Measurements from ENCODE around the gene CDC42BPB. TPM values are rescaled to one million over a fixed set of nuclear protein-coding genes. Genes with fewer than 3 reads are reported as not detected.
"Not testable (repeated sequence)": the region's sequence is repeated elsewhere in the genome, so short reads cannot be mapped to it uniquely, and the experiment has no call there.

CDC42BPB gene
- total RNA-seq, 4 donors from 2014 or later: 85.3 to 174 (median 101) TPM

- intact Hi-C loops (cut with DNase I; ENCODE audit: low total_unique reads): no loop called here
- TF ChIP-seq POLR2A (IDR thresholded peaks at IDR 0.05) (no peak), CTCF (IDR thresholded peaks at IDR 0.05) (no peak)
- WGBS, 2 donors: 76 to 84% methylated on average over 5 of the region's 5 CpGs
- H3K4me3 ChIP-seq (ENCODE audit: low read depth, poor library complexity, severe bottlenecking): no peak overlapping the region
- DNase-seq (ENCODE audit: low spot score in 2 of 2): no peak
Observed at GRCh38 chr14:103050935-103051334, 6.4 kb downstream of the CDC42BPB start.

- H3K4me3 ChIP-seq (ENCODE audit: low read depth, poor library complexity, severe bottlenecking); intact Hi-C loops (cut with DNase I; ENCODE audit: low total_unique reads); DNase-seq (ENCODE audit: low spot score in 2 of 2): not testable (repeated sequence)
- WGBS, 2 donors: 93 to 97% methylated on average over 8 of the region's 8 CpGs
Observed at GRCh38 chr14:103047453-103047852, 9.9 kb downstream of the CDC42BPB start.

DNA sequence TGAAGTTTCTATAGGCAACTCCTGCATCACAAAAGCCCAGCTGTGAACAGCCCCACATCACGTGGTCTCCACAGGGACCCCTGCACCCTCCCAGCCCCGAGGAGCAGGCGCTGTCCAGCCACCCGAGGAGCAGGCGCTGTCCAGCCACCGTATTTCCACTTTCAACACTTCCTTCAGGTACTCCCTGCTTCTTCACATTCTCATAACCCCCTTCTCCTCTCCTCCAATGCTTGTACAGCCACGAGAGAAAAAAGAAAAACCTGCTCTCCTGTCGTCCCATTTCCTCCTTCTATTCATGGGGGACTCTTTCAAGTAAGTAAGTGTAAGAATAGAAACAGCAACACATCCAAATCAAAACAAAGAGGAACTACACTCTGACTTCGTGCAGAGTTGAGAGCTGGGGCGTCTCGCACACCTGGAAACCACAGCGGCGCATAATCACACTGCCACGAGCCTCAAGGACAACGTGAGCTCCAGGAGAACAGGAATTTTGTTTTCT is 11.9 kb downstream of the CDC42BPB start:
- DNase-seq (ENCODE audit: low spot score in 2 of 2): no peak
- intact Hi-C loops (cut with DNase I; ENCODE audit: low total_unique reads): no loop called here
- no peak for TF ChIP-seq POLR2A (IDR thresholded peaks at IDR 0.05)
- WGBS, 2 donors: 48 to 61% methylated on average over 15 of the region's 15 CpGs
- no peak overlapping the region for H3K4me3 ChIP-seq (ENCODE audit: low read depth, poor library complexity, severe bottlenecking)

DNA sequence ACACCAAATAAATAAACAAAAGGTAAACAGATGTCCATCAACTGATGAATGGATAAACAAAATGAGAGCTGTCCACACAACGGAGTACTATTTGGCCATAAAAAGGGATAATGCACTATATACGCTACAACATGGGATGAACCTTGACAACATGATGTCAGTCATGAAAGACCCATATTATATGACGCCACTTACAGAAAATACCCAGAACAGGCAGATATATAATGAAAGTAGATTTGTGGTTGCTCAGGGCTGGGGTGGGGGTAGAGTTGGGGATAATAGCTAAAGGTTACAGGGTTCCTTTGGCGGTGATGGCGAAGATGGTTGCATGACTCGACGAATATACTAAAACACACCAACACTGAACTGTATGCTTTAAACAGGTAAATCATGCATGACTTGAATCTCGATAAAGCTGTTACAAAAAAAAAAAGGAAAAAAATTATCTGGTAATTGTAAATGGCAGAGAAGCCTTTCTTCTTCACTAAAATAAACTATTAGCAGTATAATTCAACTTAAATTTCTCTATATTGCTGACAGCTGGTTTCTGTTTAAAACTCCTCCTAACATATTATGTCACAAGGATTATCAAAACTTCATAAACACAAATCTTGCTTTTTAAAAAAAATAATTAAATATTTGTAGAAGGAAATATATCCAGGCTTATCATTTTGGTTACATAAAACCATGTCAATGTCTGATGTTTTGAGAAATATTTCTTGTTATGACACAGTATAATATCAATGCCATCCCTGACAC is 13.9 kb downstream of the CDC42BPB start:
- 89% methylated on average over 8 of the region's 8 CpGs for WGBS, 2 donors
- no peak for DNase-seq (ENCODE audit: low spot score in 2 of 2)
- TF ChIP-seq CTCF (IDR thresholded peaks at IDR 0.05) (no peak), POLR2A (IDR thresholded peaks at IDR 0.05) (no peak)
- H3K4me3 ChIP-seq (ENCODE audit: low read depth, poor library complexity, severe bottlenecking): no peak overlapping the region
- intact Hi-C loops (cut with DNase I; ENCODE audit: low total_unique reads): no loop called here

- no peak overlapping the region for H3K4me3 ChIP-seq (ENCODE audit: low read depth, poor library complexity, severe bottlenecking)
- no peak for TF ChIP-seq CTCF (IDR thresholded peaks at IDR 0.05)
- no peak for TF ChIP-seq POLR2A (IDR thresholded peaks at IDR 0.05)
- no peak for DNase-seq (ENCODE audit: low spot score in 2 of 2)
- 95 to 97% methylated on average over 15 to 20 of the region's 20 CpGs for WGBS, 2 donors
- intact Hi-C loops (cut with DNase I; ENCODE audit: low total_unique reads): no loop called here
Observed at GRCh38 chr14:103041464-103041863, 15.9 kb downstream of the CDC42BPB start.

DNA sequence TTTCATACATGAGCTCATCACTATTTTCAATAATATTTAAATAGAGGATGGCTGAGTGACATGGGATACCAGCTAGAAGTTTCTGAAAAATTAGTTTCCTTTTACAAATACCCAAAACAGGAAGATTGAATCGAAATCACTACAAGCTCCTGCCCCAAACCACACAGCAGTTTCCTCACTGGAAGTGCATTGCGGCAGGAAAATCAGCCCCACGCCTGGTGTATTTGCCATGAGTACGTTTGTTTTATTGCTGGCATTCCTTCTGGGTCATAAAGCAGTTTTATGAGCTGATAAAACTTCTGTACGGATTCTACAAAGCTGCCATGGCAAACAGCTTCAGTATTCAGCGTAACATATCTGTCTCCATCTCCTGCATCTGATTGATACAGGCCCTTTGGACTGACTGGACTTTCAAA is 23.7 kb downstream of the CDC42BPB start:
- H3K4me3 ChIP-seq (ENCODE audit: low read depth, poor library complexity, severe bottlenecking): no peak overlapping the region
- 59 to 64% methylated on average over 6 of the region's 6 CpGs for WGBS, 2 donors
- intact Hi-C loops (cut with DNase I; ENCODE audit: low total_unique reads): no loop called here
- no peak for DNase-seq (ENCODE audit: low spot score in 2 of 2)
- no peak for TF ChIP-seq CTCF (IDR thresholded peaks at IDR 0.05)

GRCh38 chr14:103031956-103032355 is 25.4 kb downstream of the CDC42BPB start:
- no peak for TF ChIP-seq POLR2A (IDR thresholded peaks at IDR 0.05)
- no peak for TF ChIP-seq CTCF (IDR thresholded peaks at IDR 0.05)
- intact Hi-C loops (cut with DNase I; ENCODE audit: low total_unique reads): no loop called here
- 72 to 83% methylated on average over 9 of the region's 9 CpGs for WGBS, 2 donors
- DNase-seq (ENCODE audit: low spot score in 2 of 2): no peak
- no peak overlapping the region for H3K4me3 ChIP-seq (ENCODE audit: low read depth, poor library complexity, severe bottlenecking)

All from lower leg skin (tissue), 4 donors.